ENCODE results near the gene PACSIN3. TPM values are rescaled to one million over a fixed set of nuclear protein-coding genes. Genes with fewer than 3 reads are reported as not detected.

PACSIN3 gene
- total RNA-seq, 4 donors from 2014 or later = 129 to 369 (median 205) TPM

DNA sequence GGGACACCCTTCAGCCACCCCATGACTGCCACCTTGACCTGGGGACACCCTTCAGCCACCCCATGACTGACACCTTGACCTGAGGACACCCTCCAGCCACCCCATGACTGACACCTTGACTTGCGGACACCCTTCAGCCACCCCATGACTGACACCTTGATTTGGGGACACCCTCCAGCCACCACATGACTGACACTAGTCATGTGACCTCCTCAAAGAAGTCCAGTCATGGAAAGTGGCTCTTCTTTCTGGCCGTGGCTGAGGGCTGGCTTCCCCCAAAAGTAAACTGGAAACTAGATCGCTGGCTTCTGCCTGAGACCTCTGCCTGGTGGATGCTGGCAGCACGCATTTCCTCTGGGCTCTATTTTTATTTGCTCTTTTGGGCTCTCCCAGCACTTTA is 38.0 kb downstream of the PACSIN3 start:
- no peaks in the 10 kb centered on the region for H3K9me3 ChIP-seq
- TF ChIP-seq POLR2A (IDR thresholded peaks at IDR 0.05) = no peak
- TF ChIP-seq, protein P1, sequence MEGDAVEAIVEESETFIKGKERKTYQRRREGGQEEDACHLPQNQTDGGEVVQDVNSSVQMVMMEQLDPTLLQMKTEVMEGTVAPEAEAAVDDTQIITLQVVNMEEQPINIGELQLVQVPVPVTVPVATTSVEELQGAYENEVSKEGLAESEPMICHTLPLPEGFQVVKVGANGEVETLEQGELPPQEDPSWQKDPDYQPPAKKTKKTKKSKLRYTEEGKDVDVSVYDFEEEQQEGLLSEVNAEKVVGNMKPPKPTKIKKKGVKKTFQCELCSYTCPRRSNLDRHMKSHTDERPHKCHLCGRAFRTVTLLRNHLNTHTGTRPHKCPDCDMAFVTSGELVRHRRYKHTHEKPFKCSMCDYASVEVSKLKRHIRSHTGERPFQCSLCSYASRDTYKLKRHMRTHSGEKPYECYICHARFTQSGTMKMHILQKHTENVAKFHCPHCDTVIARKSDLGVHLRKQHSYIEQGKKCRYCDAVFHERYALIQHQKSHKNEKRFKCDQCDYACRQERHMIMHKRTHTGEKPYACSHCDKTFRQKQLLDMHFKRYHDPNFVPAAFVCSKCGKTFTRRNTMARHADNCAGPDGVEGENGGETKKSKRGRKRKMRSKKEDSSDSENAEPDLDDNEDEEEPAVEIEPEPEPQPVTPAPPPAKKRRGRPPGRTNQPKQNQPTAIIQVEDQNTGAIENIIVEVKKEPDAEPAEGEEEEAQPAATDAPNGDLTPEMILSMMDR (IDR thresholded peaks at IDR 0.05 in 4 of 5, conservative IDR thresholded peaks at IDR 0.05 in 1 of 5) = no peak
- intact Hi-C loops (cut with DNase I; ENCODE audit: low total_unique reads) = no loop called here

GRCh38 chr11:47147681-47148080 is 38.6 kb downstream of the PACSIN3 start:
- no peak for DNase-seq
- H3K27me3 ChIP-seq = no peaks in the 10 kb centered on the region
- intact Hi-C loops (cut with DNase I; ENCODE audit: low total_unique reads) (no loop called here), in situ Hi-C loops (cut with MboI; ENCODE audit: low sequenced_read_pairs in 4 of 4) (no loop called here)
- no peak overlapping the region for H3K27ac ChIP-seq
- no peak for ATAC-seq
- no peaks in the 10 kb centered on the region for H3K36me3 ChIP-seq
- no peak overlapping the region for H3K4me3 ChIP-seq
- H3K4me1 ChIP-seq = peaks cover 15 to 18% of the 10 kb centered on the region in 2 donors
- H3K9me3 ChIP-seq = no peaks in the 10 kb centered on the region
- TF ChIP-seq, protein P1 (IDR thresholded peaks at IDR 0.05 in 4 of 5, conservative IDR thresholded peaks at IDR 0.05 in 1 of 5) = no peak
- TF ChIP-seq POLR2A (IDR thresholded peaks at IDR 0.05) = no peak

More for the DNA sequence above, 38.0 kb downstream of the PACSIN3 start:
- in situ Hi-C loops (cut with MboI; ENCODE audit: low sequenced_read_pairs in 4 of 4) = no loop called here
- Histone ChIP-seq H3K36me3 (no peaks in the 10 kb centered on the region), H3K27me3 (no peaks in the 10 kb centered on the region), H3K27ac (peak overlapping the region in 1 of 4 donors; percentile 33), H3K4me3 (no peak overlapping the region), H3K4me1 (peaks cover 17 to 20% of the 10 kb centered on the region in 2 donors)
- ATAC-seq = no peak
- DNase-seq = no peak

GRCh38 chr11:47147250-47147649 is 39.0 kb downstream of the PACSIN3 start:
- in situ Hi-C loops (cut with MboI; ENCODE audit: low sequenced_read_pairs in 4 of 4) (no loop called here), intact Hi-C loops (cut with DNase I; ENCODE audit: low total_unique reads) (no loop called here)
- Histone ChIP-seq H3K27me3 (no peaks in the 10 kb centered on the region), H3K4me3 (no peak overlapping the region), H3K9me3 (no peaks in the 10 kb centered on the region), H3K36me3 (no peaks in the 10 kb centered on the region), H3K27ac (no peak overlapping the region), H3K4me1 (peaks cover 18 to 19% of the 10 kb centered on the region in 2 donors)
- ATAC-seq (no peak), DNase-seq (no peak)
- TF ChIP-seq POLR2A (IDR thresholded peaks at IDR 0.05) = no peak
- TF ChIP-seq, protein P1 (IDR thresholded peaks at IDR 0.05 in 4 of 5, conservative IDR thresholded peaks at IDR 0.05 in 1 of 5) = no peak

DNA sequence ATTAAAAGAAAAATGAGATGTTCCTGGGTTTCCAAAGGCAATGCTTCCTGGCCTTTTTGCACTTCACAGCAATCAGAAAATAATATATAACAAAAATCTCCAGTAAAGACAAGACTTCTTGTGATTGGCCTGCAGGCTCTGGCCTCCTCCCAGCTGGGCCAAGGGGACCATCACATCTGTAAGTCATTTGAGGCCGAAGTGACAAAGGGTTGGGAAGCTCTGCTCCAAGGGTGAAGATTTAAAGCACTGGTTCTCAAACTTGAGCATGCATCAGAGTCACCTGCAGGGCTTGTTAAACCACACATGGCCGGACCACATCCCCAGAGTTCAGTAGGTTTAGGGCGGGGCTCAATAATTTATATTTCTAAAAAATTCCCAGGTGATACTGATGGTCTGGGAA is 41.7 kb downstream of the PACSIN3 start:
- H3K9me3 ChIP-seq = no peaks in the 10 kb centered on the region
- no peaks in the 10 kb centered on the region for H3K27me3 ChIP-seq
- no peak for DNase-seq
- intact Hi-C loops (cut with DNase I; ENCODE audit: low total_unique reads) (no loop called here), in situ Hi-C loops (cut with MboI; ENCODE audit: low sequenced_read_pairs in 4 of 4) (no loop called here)
- no peak for ATAC-seq
- peaks cover 17% of the 10 kb centered on the region in 2 donors for H3K4me1 ChIP-seq
- no peak overlapping the region for H3K4me3 ChIP-seq
- TF ChIP-seq, protein P1 (IDR thresholded peaks at IDR 0.05 in 4 of 5, conservative IDR thresholded peaks at IDR 0.05 in 1 of 5) = no peak
- no peak for TF ChIP-seq POLR2A (IDR thresholded peaks at IDR 0.05)
- H3K36me3 ChIP-seq = no peaks in the 10 kb centered on the region
- H3K27ac ChIP-seq = no peak overlapping the region

- Histone ChIP-seq H3K4me3 (no peak overlapping the region), H3K36me3 (no peaks in the 10 kb centered on the region), H3K27ac (no peak overlapping the region), H3K27me3 (no peaks in the 10 kb centered on the region), H3K4me1 (peaks cover 5 to 6% of the 10 kb centered on the region in 2 donors), H3K9me3 (no peaks in the 10 kb centered on the region)
- in situ Hi-C loops (cut with MboI; ENCODE audit: low sequenced_read_pairs in 4 of 4) (no loop called here), intact Hi-C loops (cut with DNase I; ENCODE audit: low total_unique reads) (no loop called here)
- ATAC-seq (peak; percentile 20 to 36), DNase-seq (no peak)
- TF ChIP-seq, protein P1 (IDR thresholded peaks at IDR 0.05 in 4 of 5, conservative IDR thresholded peaks at IDR 0.05 in 1 of 5) = no peak
- no peak for TF ChIP-seq POLR2A (IDR thresholded peaks at IDR 0.05)
These were observed 42.9 kb downstream of the PACSIN3 start for GRCh38 chr11:47143322-47143721.
